Cerebellar cortex (tissue), 1 donor: ENCODE data around the gene OR51I1.

Experiments used
- DNase-seq: peaks from one replicate; pipeline ENCODE4 v3.0.0-alpha.2; 2015; ENCODE audit warnings: low spot score

Gene OR51I1

GRCh38 chr11:5441414-5441813 lies at the start of gene OR51I1:
OR51I1 (minus strand) TSS chr11:5441514; CDS start chr11:5441514, 0 bp downstream.
- DNase-seq, result no peak

DNA sequence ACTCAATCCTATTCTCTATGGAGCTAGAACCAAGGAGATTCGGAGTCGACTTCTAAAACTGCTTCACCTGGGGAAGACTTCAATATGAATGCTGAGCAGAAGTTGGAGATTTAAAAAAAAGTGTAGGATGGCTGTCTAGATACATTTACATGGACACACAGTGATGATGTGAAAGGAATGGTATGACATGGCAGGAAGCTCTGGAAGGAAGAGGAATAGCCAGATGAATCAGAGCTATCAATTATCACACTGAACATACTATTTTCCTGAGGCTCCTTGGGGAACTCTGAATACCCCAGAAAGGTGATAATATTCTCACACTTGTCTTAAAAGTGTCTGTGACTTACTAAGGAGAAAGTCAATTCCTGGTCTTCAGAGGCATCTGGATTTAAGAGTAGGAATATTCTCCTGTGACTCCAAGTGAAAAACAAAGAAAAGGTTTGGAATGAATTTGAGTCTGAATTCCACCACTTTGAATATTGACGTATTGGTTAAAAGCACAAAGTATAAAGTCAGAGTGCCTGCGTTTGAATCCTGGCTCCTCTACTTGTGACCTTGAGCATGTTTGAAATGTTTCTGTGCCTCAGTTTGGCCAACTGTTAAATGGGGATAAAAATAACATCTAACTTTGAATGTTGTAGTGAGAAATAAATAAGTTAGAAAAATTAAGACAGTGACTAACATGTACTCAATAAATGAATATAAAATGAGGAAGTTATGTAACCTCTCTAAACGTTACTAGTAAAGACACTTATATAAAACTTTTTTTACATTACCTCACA lies 48.5 kb upstream of the OR51I1 start:
- no peak for DNase-seq

DNA sequence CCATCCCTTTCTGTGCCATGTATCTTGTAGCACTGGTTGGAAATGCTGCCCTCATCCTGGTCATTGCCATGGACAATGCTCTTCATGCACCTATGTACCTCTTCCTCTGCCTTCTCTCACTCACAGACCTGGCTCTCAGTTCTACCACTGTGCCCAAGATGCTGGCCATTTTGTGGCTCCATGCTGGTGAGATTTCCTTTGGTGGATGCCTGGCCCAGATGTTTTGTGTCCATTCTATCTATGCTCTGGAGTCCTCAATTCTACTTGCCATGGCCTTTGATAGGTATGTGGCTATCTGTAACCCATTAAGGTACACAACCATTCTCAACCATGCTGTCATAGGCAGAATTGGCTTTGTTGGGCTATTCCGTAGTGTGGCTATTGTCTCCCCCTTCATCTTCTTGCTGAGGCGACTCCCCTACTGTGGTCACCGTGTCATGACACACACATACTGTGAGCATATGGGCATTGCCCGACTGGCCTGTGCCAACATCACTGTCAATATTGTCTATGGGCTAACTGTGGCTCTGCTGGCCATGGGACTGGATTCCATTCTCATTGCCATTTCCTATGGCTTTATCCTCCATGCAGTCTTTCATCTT lies 47.6 kb upstream of the OR51I1 start:
- no peak for DNase-seq

DNA sequence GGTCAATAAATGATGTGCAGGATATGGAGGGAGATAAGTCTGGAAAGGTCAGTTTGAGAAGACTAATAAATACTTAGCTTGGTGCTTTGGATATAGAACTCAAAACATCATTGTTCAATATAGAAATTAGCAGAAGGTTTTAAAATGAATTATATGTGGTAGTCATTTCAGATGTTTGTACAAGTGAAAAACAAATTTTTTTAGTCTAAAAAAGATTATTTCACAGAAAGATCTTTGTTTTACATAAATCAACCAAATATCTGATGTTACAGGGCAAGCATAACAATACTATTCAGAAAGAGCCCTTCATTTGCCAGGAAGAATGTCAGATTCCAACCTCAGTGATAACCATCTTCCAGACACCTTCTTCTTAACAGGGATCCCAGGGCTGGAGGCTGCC lies 47.1 kb upstream of the OR51I1 start, which contains the start of gene OR52D1:
Gene OR52D1, plus strand, starts transcription at position 301 of the 400 bp plus-strand sequence. Its CDS starts 22 bp downstream, at position 323.
- no peak for DNase-seq

- DNase-seq, result no peak
Observed at GRCh38 chr11:5486421-5486820, 45.1 kb upstream of the OR51I1 start.

DNA sequence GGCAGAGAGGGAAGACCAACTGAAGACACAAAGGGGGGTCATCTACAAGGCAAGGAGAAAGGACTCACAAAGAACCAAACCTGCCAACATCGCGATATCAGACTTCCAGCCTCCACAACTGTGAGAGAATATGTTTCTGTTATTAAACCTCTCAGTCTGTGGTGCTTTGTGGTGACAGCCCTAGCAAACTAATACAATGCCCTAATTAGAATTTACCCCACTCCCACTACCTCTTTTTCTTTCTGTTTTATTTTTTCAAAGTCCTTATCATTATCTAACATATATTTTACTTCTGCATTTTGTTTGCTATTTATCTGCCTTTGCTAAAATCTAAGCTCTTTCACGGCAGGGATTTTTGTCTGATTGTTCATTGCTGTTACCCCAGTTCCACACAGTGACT lies 44.7 kb upstream of the OR51I1 start:
- DNase-seq, result no peak

- peak; percentile 29 for DNase-seq
Observed at GRCh38 chr11:5476186-5476819, 35.0 kb upstream of the OR51I1 start.

DNA sequence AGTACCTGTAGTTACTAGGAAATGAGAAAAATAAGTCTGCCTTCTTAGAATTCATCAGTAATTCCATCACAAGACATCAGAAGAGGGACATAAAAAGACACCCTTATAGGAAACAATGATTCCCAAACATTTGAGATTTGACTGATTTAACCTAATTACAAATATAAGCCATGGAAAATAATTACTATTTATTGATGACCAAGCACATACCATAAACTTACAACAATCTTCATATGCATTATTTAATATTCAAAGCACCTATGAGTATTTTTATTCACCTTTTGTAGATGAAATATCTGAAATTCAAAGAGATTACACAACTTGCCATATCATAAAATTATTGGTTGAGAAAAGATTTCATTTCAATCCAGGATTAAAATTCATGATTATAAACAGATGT lies 32.6 kb upstream of the OR51I1 start:
- DNase-seq, result no peak

DNA sequence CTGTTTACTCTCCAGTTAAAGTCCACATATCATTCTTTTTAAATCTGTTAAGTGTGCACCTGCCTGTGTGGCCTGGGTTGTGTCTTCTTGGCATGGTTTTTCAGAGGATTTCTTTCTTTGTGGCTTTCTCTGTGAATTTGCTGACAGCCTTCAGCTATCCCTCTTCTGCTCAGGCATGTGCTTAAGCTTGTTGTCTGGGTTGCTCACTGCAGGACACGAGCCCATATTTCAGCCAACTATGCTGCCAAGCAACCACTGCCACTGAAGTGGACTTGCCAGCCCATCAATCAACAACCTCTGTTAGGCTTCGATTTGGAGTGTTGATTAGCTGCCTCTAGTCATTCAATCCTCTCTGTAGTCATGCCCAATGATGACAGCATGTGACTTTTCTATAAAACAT lies 26.2 kb upstream of the OR51I1 start:
- DNase-seq, result no peak

GRCh38 chr11:5460983-5461621 lies 19.8 kb upstream of the OR51I1 start:
- no peak for DNase-seq

DNA sequence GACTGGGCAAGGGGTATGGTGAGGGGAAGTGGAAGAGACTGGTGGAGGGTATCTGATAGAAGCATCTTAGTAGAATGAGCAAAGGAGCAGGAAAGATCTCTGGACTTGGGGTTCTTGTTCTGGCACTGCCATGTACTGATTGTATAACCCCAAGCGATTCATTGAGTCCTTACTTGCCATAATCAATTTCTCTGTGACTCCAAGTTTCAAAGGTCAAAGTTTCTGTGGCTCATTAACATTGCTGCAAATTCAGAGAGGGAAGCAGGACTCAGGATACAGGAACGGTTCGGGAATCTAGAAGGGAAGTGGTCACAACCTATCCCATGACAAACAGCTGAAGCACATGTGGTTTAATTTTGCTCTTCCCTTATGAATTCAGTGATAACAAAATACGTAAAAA lies 8.1 kb upstream of the OR51I1 start:
- no peak for DNase-seq

DNA sequence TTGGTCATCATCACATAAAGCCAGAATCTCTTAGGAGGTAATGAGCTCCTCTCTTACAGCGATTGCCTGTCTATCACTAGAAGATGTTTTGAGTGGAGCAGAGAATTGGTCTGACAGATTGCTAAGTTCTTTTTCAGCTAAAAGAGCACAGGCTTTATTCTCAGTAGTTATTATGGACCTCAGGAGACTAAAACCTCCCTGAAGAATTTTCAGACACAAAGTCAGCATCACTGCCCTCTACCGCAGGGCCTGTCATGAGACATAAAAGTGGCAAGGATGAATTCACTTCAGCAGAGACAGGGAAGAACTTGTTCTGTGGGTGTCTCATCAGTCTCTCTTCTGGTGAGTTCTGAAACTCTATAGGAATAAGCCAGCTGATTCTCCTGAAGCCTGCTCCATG lies 7.7 kb upstream of the OR51I1 start, which contains the start of gene OR51I2:
Gene OR51I2, plus strand, starts transcription at position 301 of the 400 bp plus-strand sequence. CDS start 4,166 bp downstream, outside the sequence.
- no peak for DNase-seq

DNA sequence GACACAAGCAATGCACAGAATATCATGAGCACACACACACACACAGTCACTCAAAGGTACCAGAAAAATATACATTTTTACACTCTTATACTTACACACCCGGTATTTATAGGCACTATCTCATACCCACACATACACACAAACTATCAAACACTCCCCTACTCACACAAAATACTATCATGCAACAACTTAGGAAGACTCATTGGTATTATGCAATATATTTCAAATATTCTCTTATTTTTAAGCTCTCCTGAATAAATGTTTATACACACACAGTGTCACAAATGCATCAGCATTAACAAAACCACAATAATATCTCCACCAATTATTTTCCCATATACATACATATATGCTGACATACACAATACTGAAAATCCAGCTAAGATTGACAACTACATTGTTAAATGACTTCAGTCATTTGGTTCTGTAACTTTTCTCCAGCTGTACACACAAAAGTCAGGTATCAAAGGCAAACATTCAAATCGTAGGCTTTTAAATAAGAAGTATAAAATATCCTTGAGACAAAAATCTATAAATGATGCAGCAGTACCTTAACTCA lies 2.6 kb upstream of the OR51I1 start:
- DNase-seq, result no peak

DNA sequence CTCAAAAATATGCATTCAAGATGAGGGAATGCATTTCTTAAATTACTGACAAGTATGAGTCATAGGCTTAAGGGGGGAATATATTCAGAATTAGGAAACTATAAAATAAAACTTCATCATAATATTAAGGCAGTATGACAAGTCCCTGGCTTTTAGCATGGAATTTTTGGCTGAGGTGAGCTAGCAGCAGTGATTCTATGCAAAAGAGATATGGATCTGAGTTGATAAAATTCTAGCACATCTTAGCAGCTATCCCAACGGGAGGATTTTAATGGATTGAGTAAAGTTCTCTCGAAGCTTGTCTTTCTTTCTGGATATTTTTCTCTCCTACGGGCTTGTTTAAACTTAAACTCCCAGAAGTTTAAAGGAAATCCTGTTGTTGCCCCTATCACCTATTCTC lies 18.2 kb downstream of the OR51I1 start:
- no peak for DNase-seq

DNA sequence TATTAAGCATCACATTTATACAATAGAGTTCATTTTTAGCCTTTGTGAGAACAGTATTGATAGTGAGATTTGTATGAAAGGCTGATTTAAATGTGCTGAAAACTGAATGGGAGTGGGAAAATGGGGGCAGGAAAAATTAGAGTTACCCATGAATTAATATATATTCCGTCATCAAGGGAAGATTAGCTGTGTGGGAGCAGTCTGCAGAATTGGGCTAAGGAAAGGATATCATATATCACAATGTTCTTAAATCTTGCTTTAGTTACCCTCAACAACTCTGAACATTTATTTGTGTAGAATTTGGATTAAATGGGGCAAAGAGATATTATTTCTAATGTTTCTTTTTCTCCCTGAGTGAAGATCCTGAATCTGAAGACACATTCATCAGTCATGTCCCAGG lies 19.5 kb downstream of the OR51I1 start, which contains the start of gene OR51Q1:
Gene OR51Q1, plus strand, starts transcription at position 301 of the 400 bp plus-strand sequence. Its CDS starts 90 bp downstream, at position 391.
- DNase-seq, result no peak

DNA sequence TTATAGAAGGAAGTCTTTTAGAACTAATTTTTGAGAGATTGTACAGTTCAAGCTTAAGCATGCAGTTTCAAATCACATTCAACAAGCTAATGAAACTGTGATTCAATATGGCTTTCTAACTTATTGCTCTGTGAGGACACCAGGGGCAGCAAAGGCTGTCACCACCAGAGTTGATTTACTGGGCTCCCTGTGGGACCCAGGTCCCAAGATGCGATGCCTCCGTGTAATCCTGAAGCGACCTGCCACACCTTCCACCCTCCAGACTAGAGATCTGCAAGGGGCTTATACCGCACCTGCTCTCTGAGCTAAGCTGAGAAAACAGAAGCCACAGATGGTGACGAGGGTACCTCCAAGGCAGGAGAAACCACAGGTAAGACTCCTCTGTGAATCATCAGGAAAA lies 20.3 kb downstream of the OR51I1 start:
- DNase-seq, result no peak

- DNase-seq, result no peak
Observed at GRCh38 chr11:5405173-5405572, 36.1 kb downstream of the OR51I1 start.

- no peak for DNase-seq
Observed at GRCh38 chr11:5398936-5399335, 42.4 kb downstream of the OR51I1 start.

- DNase-seq, result no peak
Observed at GRCh38 chr11:5394091-5394490, 47.2 kb downstream of the OR51I1 start.
